Fibroblast of skin of left biceps (primary cell): ENCODE measurements around the gene SMARCD2.
"Not testable (repeated sequence)": the region's sequence is repeated elsewhere in the genome, so short reads cannot be mapped to it uniquely, and the experiment has no call there.

Experiments
- DNase-seq, 2 experiments: peaks; one replicate each; pipeline ENCODE4 v3.0.0-alpha.2; 2013; ENCODE audit warnings: low read depth in 2 of 2

SMARCD2 gene

DNA sequence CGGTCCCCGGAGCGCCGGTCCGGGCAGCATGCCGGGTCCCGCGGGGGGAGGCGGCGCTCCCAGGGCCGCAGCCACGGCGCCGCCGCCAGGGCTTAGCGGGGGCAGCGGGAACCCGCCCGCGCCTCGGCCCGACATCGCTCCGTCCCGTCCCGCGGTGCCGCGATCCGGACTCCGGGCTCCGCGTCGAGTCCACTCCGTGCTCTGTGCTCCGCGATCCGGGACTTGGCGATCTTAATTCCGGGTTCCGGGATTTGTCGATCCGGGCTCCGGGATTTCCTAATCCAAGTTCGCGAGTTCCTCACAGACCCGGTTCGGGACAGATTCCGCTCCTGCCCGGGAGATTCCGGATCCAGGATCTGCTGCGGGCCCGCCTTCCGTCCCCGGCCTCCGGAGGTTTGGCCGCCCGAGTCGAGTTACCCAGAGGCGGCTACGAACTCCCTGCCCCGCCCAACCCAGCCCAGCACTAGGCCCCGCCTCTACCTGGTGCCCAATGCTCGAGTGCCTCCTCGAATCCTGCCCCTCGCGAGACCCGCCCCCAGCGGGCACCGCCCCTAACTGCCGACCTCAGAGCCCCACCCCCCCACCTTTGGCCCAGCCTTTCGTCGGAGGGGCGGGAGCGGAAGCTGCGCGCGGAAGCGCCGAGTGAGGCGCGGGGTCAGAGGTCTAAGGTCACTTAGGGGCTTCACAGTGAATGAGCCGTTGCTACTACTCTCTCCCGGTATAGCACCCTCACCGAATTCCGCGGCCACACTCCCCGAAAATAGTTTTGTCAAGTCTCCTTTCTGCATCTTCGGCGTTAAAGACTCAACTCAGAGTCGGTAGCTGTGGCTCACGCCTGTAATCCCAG is at the start of gene SMARCD2:
Gene SMARCD2, minus strand, starts transcription at position 146 of the 847 bp plus-strand sequence. Its CDS starts 11 bp downstream, at position 135.
- DNase-seq, result peak; percentile 99

DNA sequence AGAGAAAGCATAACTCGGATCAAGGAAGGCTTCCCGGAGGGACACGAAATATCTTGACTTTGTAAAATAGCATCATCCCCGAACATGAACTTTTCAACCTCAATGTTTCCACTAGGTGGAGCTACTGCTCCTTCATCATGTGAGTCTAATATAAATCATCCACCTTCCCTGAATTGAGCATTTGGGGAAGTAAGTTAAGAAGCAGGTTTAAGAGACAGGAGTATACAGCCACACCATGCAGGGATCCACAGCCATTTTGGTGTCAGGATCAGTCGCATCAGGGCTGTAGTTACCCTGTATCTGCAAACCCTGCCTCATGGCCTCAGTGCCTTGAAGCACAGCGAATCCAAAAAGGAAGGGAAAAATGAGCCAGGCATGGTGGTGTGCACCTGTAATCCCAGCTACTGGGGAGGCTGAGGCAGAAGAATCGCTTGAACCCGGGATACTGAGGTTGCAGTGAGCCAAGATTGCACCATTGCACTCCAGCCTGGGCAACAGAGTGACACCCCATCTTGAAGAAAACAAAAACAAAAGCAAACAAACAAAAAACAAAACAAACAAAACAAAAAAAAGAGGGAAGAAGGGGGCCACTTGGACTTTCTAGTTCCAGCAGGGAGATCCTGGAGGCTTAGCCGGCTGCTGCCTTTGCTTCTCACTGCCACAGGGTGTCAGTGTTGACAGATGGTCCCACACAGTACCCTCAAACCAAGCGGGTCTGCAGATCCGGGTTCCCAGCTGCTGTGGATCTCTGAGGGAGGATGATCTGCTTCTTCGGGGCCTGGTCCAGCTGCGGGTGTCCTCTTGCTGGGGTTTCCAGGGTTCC is 46.8 kb upstream of the SMARCD2 start:
- DNase-seq, result not testable (repeated sequence)

DNA sequence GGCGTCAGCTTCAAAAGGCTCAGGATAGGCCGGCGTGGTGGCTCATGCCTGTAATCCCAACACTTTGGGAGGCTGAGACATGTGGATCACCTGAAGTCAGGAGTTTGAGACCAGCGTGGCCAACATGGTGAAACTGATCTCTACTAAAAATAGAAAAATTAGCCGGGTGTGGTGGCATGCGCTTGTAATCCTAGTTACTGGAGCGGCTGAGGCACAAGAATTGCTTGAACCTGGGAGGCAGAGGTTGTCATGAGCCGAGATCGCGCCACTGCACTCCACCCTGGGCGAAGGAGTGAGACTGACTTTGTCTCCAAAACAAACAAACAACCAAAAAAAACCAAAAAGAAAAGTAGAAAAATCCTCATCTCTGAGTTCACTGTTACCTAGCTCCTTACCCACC is 42.6 kb upstream of the SMARCD2 start:
- DNase-seq, result not testable (repeated sequence)

DNA sequence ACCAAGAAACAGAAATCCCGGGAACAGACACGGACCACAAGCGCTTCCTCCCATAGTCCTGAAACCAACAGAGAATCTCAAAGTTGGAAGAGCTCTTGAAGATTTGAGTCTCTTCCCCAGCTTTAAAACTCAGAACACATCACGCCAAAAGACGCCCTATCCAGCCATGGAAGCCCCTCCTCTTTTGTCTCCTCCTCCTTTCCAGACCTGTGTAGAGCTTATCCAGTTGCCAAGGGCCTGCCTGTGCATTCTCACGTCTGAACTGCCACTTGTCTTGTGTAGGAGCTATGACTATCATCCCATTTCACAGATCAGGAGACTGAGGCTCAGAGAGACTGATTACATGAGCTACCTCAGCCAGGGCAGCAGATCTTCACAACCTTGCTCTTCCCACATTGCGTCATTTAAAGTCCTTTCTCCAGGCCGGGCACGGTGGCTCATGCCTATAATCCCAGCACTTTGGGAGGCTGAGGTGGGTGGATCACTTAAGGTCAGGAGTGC is 40.2 kb upstream of the SMARCD2 start:
- DNase-seq, result not testable (repeated sequence)

DNA sequence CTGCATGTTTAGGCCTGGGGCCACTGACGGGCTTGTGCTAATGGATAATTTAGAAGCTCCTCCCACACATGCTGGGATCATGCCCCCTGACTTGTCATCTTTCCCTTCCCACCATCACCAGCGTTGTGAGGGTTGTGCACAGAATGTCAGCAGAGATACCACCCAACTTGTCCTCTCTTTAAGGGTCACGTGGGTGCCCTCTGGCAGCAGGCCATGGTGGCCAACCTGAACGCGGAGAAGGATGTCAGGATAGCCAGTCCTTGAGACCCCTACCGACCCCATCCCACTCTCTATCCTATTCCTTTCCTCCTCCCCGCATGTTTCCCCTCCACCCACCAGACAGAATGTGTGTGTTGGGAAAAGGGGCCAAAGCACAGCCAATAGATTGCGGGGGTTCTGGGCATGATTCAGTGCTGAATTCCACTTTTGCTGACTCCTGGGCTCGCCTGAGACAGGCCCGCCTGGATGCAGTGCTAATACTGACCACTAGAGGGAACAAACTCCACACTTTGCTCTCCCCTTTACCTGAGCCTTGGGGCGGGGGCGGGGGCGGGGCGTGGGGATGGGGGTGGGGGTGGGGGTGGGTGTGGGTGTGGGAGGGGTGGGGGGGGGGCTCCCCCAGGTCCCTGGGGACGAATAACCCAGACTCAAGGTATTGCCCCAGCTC is 39.6 kb upstream of the SMARCD2 start, which contains the start of gene GH2:
Gene GH2, minus strand, starts transcription at position 10 of the 667 bp plus-strand sequence. CDS start 143 bp downstream, outside the sequence.
- DNase-seq, result peak in 1 of 2 experiments; percentile 6

DNA sequence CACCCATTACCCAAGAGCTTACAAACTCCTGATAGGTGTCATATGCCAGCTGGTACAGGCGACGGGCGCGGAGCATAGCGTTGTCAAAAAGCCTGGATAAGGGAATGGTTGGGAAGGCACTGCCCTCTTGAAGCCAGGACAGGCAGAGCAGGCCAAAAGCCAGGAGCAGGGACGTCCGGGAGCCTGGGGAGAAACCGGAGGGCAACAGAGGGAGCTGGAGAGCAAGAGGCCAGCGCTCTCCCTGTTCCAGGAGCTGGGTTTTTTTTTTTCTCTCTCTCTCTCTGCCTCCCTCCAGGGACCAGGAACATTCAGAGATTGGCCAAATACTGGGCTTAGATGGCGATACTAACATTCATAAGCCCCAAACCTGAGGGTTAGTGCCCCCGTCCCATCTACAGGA is 38.9 kb upstream of the SMARCD2 start:
- not testable (repeated sequence) for DNase-seq

DNA sequence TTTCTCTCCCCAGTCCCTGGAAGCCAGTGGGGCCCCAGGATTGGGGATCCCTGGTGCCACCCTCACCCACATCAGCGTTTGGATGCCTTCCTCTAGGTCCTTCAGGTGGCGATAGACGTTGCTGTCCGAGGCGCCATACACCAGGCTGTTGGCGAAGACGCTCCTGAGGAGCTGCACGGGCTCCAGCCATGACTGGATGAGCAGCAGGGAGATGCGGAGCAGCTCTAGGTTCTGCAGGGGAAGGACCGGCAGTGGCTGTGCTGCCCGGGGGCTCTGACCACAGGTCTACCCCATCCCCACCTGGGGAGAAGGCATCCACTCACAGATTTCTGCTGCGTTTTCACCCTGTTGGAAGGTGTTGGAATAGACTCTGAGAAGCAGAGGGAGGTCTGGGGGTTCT is 38.2 kb upstream of the SMARCD2 start:
- DNase-seq, result no peak

DNA sequence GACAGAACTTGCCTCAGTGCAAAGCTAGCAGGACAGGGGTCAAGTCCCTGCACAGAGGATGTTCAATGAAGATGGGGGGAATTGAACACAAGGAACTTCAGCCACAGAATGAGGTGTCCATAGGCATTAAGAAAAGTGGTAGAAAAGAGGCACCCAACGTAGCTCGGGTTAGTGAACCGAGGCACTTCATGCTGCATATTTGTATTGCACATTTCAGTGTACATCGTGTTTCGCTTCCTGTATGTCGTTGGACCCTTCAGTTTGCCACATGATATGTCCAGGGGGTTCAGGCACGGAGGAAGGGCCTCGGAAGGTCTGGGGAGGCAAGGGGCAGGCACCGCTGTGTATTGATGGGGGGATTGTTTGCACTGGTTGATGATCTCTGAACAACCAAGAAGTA is 35.9 kb upstream of the SMARCD2 start:
- DNase-seq, result not testable (repeated sequence)

DNA sequence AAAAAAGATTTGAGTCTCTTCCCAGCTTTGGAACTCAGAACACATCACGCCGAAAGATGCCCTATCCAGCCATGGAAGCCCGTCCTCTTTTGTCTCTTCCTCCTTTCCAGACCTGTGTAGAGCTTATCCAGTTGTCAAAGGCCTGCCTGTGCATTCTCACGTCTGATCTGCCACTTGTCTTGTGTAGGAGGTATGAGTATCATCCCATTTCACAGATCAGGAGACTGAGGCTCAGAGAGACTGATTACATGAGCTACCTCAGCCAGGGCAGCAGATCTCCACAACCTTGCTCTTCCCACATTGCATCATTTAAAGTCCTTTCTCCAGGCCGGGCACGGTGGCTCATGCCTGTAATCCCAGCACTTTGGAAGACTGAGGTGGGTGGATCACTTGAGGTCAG is 32.2 kb upstream of the SMARCD2 start:
- DNase-seq, result not testable (repeated sequence)

DNA sequence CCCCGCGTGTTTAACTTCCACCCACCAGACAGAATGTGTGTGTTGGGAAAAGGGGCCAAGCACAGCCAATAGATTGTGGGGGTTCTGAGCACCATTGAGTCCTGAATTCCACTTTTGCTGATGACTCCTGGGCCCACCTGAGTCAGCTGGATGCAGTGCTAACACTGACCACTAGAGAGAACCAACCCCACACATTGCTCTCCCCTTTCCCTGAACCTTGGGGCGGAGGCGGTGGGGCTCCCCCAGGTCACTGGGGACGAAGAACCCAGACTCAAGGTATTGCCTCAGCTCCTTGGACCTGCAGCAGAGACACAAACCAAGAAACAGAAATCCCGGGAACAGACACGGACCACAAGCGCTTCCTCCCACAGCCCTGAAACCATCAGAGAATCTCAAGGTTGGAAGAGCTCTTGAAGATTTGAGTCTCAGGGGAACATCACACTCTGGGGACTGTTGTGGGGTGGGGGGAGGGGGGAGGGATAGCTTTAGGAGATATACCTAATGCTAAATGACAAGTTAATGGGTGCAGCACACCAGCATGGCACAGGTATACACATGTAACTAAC is 31.7 kb upstream of the SMARCD2 start:
- not testable (repeated sequence) for DNase-seq

DNA sequence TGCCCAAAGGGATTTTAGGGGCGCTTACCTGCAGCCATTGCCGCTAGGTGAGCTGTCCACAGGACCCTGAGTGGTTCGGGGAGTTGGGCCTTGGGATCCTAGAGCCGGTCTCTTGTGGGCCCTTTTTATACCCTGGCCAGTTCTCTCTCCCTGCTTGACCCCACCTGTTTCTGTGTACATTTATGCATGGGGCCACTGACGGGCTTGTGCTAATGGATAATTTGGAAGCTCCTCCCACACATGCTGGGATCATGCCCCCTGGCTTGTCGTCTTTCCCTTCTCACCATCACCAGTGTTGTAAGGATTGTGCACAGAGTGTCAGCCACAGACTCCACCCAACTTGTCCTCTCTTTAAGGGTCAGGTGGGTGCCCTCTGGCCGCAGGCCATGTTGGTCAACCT is 31.1 kb upstream of the SMARCD2 start, which contains the start of gene CSH2:
Gene CSH2, minus strand, starts transcription at position 101 of the 400 bp plus-strand sequence. Its CDS starts 63 bp downstream, at position 38.
- DNase-seq, result not testable (repeated sequence)

DNA sequence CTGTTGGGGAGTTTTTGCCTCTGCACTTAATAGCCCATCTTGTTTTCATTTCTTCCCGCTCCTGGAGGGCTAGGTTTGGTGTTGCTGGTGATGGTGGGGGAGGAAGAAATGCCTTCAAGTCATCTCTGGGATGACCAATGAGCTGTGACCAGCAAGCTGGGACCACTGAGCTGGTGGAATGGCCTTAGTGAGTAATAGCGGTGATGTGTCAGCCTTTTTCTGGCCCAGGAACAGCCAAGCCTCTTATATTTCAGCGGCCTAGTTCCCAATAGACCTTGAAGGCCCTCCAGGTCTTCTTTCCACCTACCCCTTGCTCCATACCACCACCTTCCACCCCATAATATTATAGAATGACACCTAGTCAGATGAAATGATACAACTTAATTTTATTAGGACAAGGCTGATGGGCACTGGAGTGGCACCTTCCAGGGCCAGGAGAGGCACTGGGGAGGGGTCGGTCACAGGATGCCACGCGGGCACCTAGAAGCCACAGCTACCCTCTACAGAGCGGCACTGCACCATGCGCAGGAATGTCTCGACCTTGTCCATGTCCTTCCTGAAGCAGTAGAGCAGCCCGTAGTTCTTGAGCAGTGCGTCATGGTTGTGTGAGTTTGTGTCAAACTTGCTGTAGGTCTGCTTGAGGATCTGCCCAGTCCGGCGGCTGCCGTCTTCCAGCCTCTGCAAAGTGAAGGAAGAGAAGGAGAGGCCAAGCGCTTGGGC is 29.3 kb upstream of the SMARCD2 start:
- not testable (repeated sequence) for DNase-seq

DNA sequence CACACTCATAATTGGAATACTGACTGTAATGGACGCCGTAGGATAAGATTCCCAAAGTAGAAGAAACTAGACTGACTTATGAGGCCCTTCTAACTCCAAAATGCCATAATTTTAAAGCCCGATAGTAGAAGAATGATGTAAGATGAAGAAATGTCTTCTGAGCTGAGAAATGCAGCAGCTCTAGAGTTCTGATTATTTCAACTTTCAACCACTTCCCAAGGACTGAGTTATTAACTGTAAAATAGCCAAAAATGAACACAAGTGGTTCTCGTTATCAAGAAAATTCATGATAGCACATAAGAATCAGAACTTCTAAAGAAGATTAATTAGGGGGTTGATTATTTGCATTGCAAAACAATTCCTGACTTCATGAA is 27.8 kb upstream of the SMARCD2 start:
- DNase-seq, result peak; percentile 25 to 27

DNA sequence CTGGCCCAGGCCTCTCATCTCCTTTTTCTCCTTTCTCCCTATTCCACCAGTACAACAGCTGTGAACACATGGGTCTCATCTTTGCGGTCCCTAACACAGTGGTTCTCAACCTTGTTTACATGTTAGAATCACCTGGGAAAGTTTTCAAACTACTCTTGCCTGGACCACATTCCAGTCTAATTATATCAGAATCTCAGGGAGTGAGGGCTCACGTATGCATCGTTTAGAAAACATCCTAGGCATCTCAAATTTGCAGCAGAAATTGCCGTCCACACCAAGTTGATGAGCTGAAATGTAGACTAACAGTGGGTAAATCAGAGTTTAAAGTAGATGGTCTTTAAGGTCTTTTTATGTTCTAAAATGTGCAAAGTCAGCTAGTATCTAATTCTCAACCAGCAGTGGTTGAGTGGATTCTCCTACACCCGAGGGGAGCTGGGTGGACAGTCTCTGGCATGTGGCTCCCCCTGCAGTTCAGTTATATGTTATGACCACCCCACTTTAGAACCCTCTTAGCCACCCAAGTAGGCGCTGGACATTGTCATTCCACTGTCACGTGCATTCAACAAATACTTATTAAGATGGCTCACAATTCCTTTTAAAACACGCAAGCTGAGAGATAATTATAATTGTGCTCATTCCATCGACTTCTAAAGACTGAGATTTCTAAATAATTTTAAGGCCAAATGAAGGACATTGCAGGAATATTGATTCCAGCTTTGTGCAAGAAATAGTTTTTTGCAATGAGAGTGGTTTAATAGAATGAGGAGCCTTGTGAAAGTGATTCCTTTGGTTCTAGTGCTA is 27.2 kb upstream of the SMARCD2 start:
- peak in 1 of 2 experiments; percentile 14 for DNase-seq

DNA sequence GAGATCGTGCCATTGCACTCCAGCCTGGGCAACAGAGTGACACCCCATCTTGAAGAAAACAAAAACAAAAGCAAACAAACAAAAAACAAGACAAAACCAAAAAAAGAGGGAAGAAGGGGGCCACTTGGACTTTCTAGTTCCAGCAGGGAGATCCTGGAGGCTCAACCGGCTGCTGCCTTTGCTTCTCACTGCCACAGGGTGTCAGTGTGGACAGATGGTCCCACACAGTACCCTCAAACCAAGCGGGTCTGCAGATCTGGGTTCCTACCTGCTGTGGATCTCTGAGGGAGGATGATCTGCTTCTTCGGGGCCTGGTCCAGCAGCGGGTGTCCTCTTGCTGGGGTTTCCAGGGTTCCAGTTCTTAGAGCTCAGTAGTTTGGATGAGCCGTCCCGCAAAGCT is 24.1 kb upstream of the SMARCD2 start:
- not testable (repeated sequence) for DNase-seq

DNA sequence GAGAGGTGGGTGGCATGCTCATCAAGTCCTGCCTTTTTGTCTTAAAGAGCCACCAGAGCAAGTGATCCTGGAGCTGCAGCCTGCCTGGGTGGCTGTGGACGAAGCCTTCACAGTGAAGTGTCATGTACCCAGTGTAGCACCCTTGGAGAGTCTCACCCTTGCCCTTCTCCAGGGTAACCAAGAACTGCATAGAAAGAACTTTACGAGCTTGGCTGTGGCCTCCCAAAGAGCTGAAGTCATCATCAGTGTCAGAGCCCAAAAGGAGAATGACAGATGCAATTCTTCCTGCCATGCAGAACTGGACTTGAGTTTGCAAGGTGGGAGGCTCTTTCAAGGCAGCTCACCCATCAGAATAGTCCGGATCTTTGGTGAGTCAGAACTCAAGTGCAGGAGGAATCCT is 16.8 kb upstream of the SMARCD2 start:
- no peak for DNase-seq

DNA sequence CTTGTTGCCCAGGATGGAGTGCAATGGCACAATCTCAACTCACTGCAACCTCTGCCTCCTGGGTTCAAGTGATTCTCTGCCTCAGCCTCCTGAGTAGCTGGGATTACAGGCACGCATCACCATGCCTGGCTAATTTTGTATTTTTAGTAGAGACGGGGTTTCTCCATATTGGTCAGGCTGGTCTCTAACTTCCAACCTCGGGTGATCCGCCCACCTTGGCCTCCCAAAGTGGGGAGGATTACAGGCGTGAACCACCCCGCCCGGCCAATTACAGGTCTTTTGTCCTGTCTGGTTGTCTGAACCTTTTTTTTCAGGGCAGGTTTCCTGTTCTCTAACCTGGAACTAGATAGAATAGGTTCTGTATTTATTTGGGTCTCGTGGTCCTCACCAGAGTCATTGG is 13.9 kb upstream of the SMARCD2 start:
- not testable (repeated sequence) for DNase-seq

DNA sequence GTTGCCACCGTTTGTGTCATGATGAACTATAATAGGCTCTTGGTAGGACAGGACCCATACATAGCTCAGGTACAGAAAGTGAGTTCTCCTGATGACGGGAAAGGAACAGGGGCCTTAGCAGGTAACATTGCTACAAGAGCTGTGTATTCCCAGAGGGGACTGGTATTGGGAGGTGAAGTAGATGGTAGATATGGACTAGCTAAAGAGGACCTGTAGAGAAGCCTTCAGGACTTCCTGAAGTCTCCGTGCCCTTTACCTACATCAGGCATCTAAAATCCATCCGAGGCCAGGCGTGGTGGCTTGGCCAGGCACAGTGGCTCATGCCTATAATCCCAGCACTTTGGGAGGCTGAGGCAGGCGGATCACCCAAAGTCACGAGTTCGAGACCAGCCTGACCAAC is 12.7 kb upstream of the SMARCD2 start:
- DNase-seq, result no peak

DNA sequence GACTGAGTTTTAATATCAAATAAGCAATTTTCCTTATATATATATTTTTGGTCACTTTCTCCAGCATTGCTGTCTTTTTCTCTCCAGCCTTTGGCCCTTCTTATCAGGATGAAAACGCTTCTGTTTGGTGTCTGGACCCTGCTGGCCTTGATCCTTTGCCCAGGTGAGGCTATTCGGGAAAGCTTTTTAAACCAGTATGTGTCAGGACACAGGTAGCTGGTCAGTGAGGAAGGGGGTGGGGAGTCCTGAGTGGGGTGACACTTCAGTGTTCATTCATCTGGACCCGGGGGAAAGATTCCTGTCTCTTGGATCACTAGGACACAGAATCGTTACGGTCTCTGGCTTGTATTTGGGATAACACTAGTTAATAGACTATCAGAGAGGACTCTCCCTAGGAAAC is 12.2 kb upstream of the SMARCD2 start:
- DNase-seq, result no peak

DNA sequence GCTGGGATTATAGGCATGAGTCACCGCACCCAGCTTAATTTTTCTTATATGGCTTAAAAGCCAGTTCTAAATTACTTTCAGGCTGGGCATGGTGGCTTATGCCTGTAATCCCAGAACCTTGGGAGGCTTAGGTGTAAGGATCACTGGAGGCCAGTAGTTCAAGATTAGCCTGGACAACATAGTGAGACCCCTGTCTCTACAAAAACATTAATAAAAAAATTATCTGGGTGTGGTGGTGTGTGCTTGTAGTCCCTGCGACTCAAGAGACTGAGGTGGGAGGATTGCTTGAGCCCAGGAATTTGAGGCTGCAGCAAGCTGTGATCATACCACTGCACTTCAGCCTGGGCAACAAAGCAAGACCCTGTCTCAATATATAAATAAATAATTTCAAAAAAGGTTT is 10.8 kb upstream of the SMARCD2 start:
- no peak for DNase-seq
